ENCODE measurements around the gene DCLK2.
A peak's percentile ranks its signal among the peaks of the same experiment; 100 is the strongest.

The DCLK2 gene

GRCh38 chr4:150209140-150209829, 131.0 kb downstream of the DCLK2 start:
- peak; percentile 48 for DNase-seq (ENCODE audit: low spot score)
- in situ Hi-C loops (cut with MboI; ENCODE audit: low pct_unique_long_range_greater_than_20kb, low sequenced_read_pairs, unreplicated experiment): loop anchor here (25.0 kb wide), 1 partner anchor 197 kb away; no protein-coding TSS in a partner anchor
- TF ChIP-seq CTCF (IDR thresholded peaks at IDR 0.05; ENCODE audit: extremely low read depth, insufficient read depth, missing control alignments): peak; percentile 65

- no peak for TF ChIP-seq CTCF (IDR thresholded peaks at IDR 0.05; ENCODE audit: extremely low read depth, insufficient read depth, missing control alignments)
- DNase-seq (ENCODE audit: low spot score): no peak
- in situ Hi-C loops (cut with MboI; ENCODE audit: low pct_unique_long_range_greater_than_20kb, low sequenced_read_pairs, unreplicated experiment): loop anchor here (25.0 kb wide), 1 partner anchor 199 kb away; no protein-coding TSS in a partner anchor
Observed at GRCh38 chr4:150211016-150211415, 132.8 kb downstream of the DCLK2 start.

- in situ Hi-C loops (cut with MboI; ENCODE audit: low pct_unique_long_range_greater_than_20kb, low sequenced_read_pairs, unreplicated experiment): loop anchor here (25.0 kb wide), 1 partner anchor 200 kb away; no protein-coding TSS in a partner anchor
- DNase-seq (ENCODE audit: low spot score): no peak
- no peak for TF ChIP-seq CTCF (IDR thresholded peaks at IDR 0.05; ENCODE audit: extremely low read depth, insufficient read depth, missing control alignments)
Observed at GRCh38 chr4:150211799-150212445, 133.7 kb downstream of the DCLK2 start.

GRCh38 chr4:150212485-150212884, 134.2 kb downstream of the DCLK2 start:
- in situ Hi-C loops (cut with MboI; ENCODE audit: low pct_unique_long_range_greater_than_20kb, low sequenced_read_pairs, unreplicated experiment): loop anchor here (25.0 kb wide), 1 partner anchor 200 kb away; no protein-coding TSS in a partner anchor
- no peak for DNase-seq (ENCODE audit: low spot score)
- no peak for TF ChIP-seq CTCF (IDR thresholded peaks at IDR 0.05; ENCODE audit: extremely low read depth, insufficient read depth, missing control alignments)

GRCh38 chr4:150212927-150213326, 134.7 kb downstream of the DCLK2 start:
- TF ChIP-seq CTCF (IDR thresholded peaks at IDR 0.05; ENCODE audit: extremely low read depth, insufficient read depth, missing control alignments): no peak
- no peak for DNase-seq (ENCODE audit: low spot score)
- in situ Hi-C loops (cut with MboI; ENCODE audit: low pct_unique_long_range_greater_than_20kb, low sequenced_read_pairs, unreplicated experiment): loop anchor here (25.0 kb wide), 1 partner anchor 201 kb away; no protein-coding TSS in a partner anchor

- TF ChIP-seq CTCF (IDR thresholded peaks at IDR 0.05; ENCODE audit: extremely low read depth, insufficient read depth, missing control alignments): no peak
- in situ Hi-C loops (cut with MboI; ENCODE audit: low pct_unique_long_range_greater_than_20kb, low sequenced_read_pairs, unreplicated experiment): loop anchor here (25.0 kb wide), 1 partner anchor 203 kb away; no protein-coding TSS in a partner anchor
- DNase-seq (ENCODE audit: low spot score): no peak
Observed at GRCh38 chr4:150215601-150216000, 137.4 kb downstream of the DCLK2 start.

Data from GM13977 (cell line).